Memory B cell (primary cell): ENCODE results near the gene OPCML.

Experiments used
- ATAC-seq: fragments of 150-1000 bp; cut with Tn5 transposase; 2 replicates; pipeline ENCODE4 v1.10.0; 2021; ENCODE audit warnings: low read depth, mild to moderate bottlenecking, moderate library complexity
- DNase-seq, 2 donors: peaks; one replicate each; pipeline ENCODE4 v3.0.0; 2022; ENCODE audit warnings: low spot score in 2 of 2
- H3K27ac Mint-ChIP-seq: one replicate; pipeline ENCODE4 v1.8.0; 2022; ENCODE audit warnings: mild to moderate bottlenecking, moderate library complexity, mixed read lengths
- H3K27me3 Mint-ChIP-seq: one replicate; pipeline ENCODE4 v1.8.0; 2022; ENCODE audit warnings: mixed read lengths
- H3K36me3 Mint-ChIP-seq: one replicate; pipeline ENCODE4 v1.8.0; 2022; ENCODE audit warnings: mild to moderate bottlenecking, mixed read lengths
- H3K4me1 Mint-ChIP-seq: one replicate; pipeline ENCODE4 v1.8.0; 2022; ENCODE audit warnings: mixed read lengths
- H3K4me3 Mint-ChIP-seq: one replicate; pipeline ENCODE4 v1.8.0; 2022; ENCODE audit warnings: mild to moderate bottlenecking, moderate library complexity, mixed read lengths
- H3K9me3 Mint-ChIP-seq: one replicate; pipeline ENCODE4 v1.8.0; 2022; ENCODE audit warnings: mixed read lengths

OPCML gene

GRCh38 chr11:133172349-133172748 lies 360.0 kb downstream of the OPCML start:
- DNase-seq, result no peak
- Mint-ChIP-seq H3K4me1 (no peaks in the 10 kb centered on the region), H3K36me3 (no peaks in the 10 kb centered on the region), H3K27ac (no peak overlapping the region), H3K9me3 (peaks cover 3% of the 10 kb centered on the region), H3K4me3 (no peak overlapping the region), H3K27me3 (no peaks in the 10 kb centered on the region)
- ATAC-seq, result no peak

GRCh38 chr11:133171374-133171773 lies 360.9 kb downstream of the OPCML start:
- ATAC-seq, result no peak
- no peak overlapping the region for H3K27ac Mint-ChIP-seq
- no peaks in the 10 kb centered on the region for H3K27me3 Mint-ChIP-seq
- peaks cover 3% of the 10 kb centered on the region for H3K9me3 Mint-ChIP-seq
- H3K4me3 Mint-ChIP-seq, result no peak overlapping the region
- no peak for DNase-seq
- H3K4me1 Mint-ChIP-seq, result no peaks in the 10 kb centered on the region
- H3K36me3 Mint-ChIP-seq, result no peaks in the 10 kb centered on the region

- DNase-seq, result no peak
- no peak for ATAC-seq
- no peak overlapping the region for H3K27ac Mint-ChIP-seq
- H3K36me3 Mint-ChIP-seq, result no peaks in the 10 kb centered on the region
- H3K27me3 Mint-ChIP-seq, result no peaks in the 10 kb centered on the region
- H3K4me1 Mint-ChIP-seq, result no peaks in the 10 kb centered on the region
- H3K4me3 Mint-ChIP-seq, result no peak overlapping the region
- H3K9me3 Mint-ChIP-seq, result peaks cover 3% of the 10 kb centered on the region
Observed at GRCh38 chr11:133168016-133168415, 364.3 kb downstream of the OPCML start.

- Mint-ChIP-seq H3K27ac (no peak overlapping the region), H3K4me3 (no peak overlapping the region), H3K9me3 (peaks cover 5% of the 10 kb centered on the region), H3K27me3 (peaks cover 2% of the 10 kb centered on the region), H3K4me1 (no peaks in the 10 kb centered on the region), H3K36me3 (no peaks in the 10 kb centered on the region)
- no peak for ATAC-seq
- DNase-seq, result no peak
Observed at GRCh38 chr11:133166662-133167061, 365.6 kb downstream of the OPCML start.

GRCh38 chr11:133164986-133165385 lies 367.3 kb downstream of the OPCML start:
- H3K27ac Mint-ChIP-seq, result no peak overlapping the region
- no peak overlapping the region for H3K4me3 Mint-ChIP-seq
- H3K9me3 Mint-ChIP-seq, result peaks cover 4% of the 10 kb centered on the region
- H3K36me3 Mint-ChIP-seq, result no peaks in the 10 kb centered on the region
- H3K4me1 Mint-ChIP-seq, result no peaks in the 10 kb centered on the region
- peaks cover 2% of the 10 kb centered on the region for H3K27me3 Mint-ChIP-seq
- no peak for ATAC-seq
- DNase-seq, result no peak

- no peak for DNase-seq
Observed at GRCh38 chr11:133163463-133164419, 368.6 kb downstream of the OPCML start.

GRCh38 chr11:133162227-133162626 lies 370.1 kb downstream of the OPCML start:
- H3K4me1 Mint-ChIP-seq, result no peaks in the 10 kb centered on the region
- peaks cover 2% of the 10 kb centered on the region for H3K9me3 Mint-ChIP-seq
- no peak overlapping the region for H3K4me3 Mint-ChIP-seq
- peaks cover 2% of the 10 kb centered on the region for H3K27me3 Mint-ChIP-seq
- ATAC-seq (no peak), DNase-seq (no peak)
- H3K36me3 Mint-ChIP-seq, result no peaks in the 10 kb centered on the region
- H3K27ac Mint-ChIP-seq, result no peak overlapping the region

More at GRCh38 chr11:133163463-133164419, 368.6 kb downstream of the OPCML start:
- Mint-ChIP-seq H3K27ac (no peak overlapping the region), H3K4me3 (no peak overlapping the region), H3K27me3 (peaks cover 2% of the 10 kb centered on the region), H3K4me1 (no peaks in the 10 kb centered on the region), H3K36me3 (no peaks in the 10 kb centered on the region), H3K9me3 (peaks cover 4% of the 10 kb centered on the region)
- no peak for ATAC-seq

GRCh38 chr11:133160754-133161153 lies 371.5 kb downstream of the OPCML start:
- H3K27ac Mint-ChIP-seq, result no peak overlapping the region
- H3K27me3 Mint-ChIP-seq, result peaks cover 5% of the 10 kb centered on the region
- no peak overlapping the region for H3K4me3 Mint-ChIP-seq
- ATAC-seq, result no peak
- peaks cover 3% of the 10 kb centered on the region for H3K9me3 Mint-ChIP-seq
- DNase-seq, result no peak
- H3K4me1 Mint-ChIP-seq, result no peaks in the 10 kb centered on the region
- H3K36me3 Mint-ChIP-seq, result no peaks in the 10 kb centered on the region

GRCh38 chr11:133156986-133157745 lies 375.1 kb downstream of the OPCML start:
- DNase-seq (no peak), ATAC-seq (no peak)
- Mint-ChIP-seq H3K9me3 (peaks cover 4% of the 10 kb centered on the region), H3K4me3 (no peak overlapping the region), H3K36me3 (no peaks in the 10 kb centered on the region), H3K4me1 (no peaks in the 10 kb centered on the region), H3K27me3 (peaks cover 5% of the 10 kb centered on the region), H3K27ac (no peak overlapping the region)

- Mint-ChIP-seq H3K27me3 (peaks cover 3% of the 10 kb centered on the region), H3K4me3 (no peak overlapping the region), H3K27ac (no peak overlapping the region), H3K36me3 (no peaks in the 10 kb centered on the region), H3K9me3 (peaks cover 2% of the 10 kb centered on the region), H3K4me1 (no peaks in the 10 kb centered on the region)
- ATAC-seq (no peak), DNase-seq (no peak)
Observed at GRCh38 chr11:133154781-133155180, 377.5 kb downstream of the OPCML start.

GRCh38 chr11:133154076-133154475 lies 378.2 kb downstream of the OPCML start:
- Mint-ChIP-seq H3K27ac (no peak overlapping the region), H3K4me1 (no peaks in the 10 kb centered on the region), H3K9me3 (peaks cover 2% of the 10 kb centered on the region), H3K36me3 (no peaks in the 10 kb centered on the region), H3K4me3 (no peak overlapping the region), H3K27me3 (peaks cover 3% of the 10 kb centered on the region)
- no peak for DNase-seq
- no peak for ATAC-seq

- Mint-ChIP-seq H3K9me3 (peaks cover 2% of the 10 kb centered on the region), H3K27me3 (peaks cover 3% of the 10 kb centered on the region), H3K36me3 (no peaks in the 10 kb centered on the region), H3K4me3 (no peak overlapping the region), H3K27ac (no peak overlapping the region), H3K4me1 (no peaks in the 10 kb centered on the region)
- ATAC-seq, result no peak
- DNase-seq, result no peak
Observed at GRCh38 chr11:133153031-133153430, 379.3 kb downstream of the OPCML start.

GRCh38 chr11:133149698-133150097 lies 382.6 kb downstream of the OPCML start:
- DNase-seq (no peak), ATAC-seq (no peak)
- Mint-ChIP-seq H3K27me3 (no peaks in the 10 kb centered on the region), H3K9me3 (peaks cover 6% of the 10 kb centered on the region), H3K4me1 (no peaks in the 10 kb centered on the region), H3K4me3 (no peak overlapping the region), H3K27ac (no peak overlapping the region), H3K36me3 (no peaks in the 10 kb centered on the region)

GRCh38 chr11:133147625-133148024 lies 384.7 kb downstream of the OPCML start:
- Mint-ChIP-seq H3K36me3 (no peaks in the 10 kb centered on the region), H3K4me3 (no peak overlapping the region), H3K4me1 (no peaks in the 10 kb centered on the region), H3K9me3 (peaks cover 6% of the 10 kb centered on the region), H3K27me3 (no peaks in the 10 kb centered on the region), H3K27ac (no peak overlapping the region)
- ATAC-seq, result no peak
- no peak for DNase-seq
